Activated T-helper 1 cell treated with anti-CD3 and anti-CD28 coated beads, Interleukin-12 subunit alpha, Interleukin-12 subunit beta, Interleukin-2, Interleukin-4 antibody, amounts not matched to agents 30 ng/mL and 10 ng/mL and 1 ng/mL, durations not matched to agents 14 hours and 24 hours and 36 hours (primary cell): Measurements from ENCODE around the gene KCNMA1. TPM values are rescaled to one million over a fixed set of nuclear protein-coding genes. Genes with fewer than 3 reads are reported as not detected.

ENCODE experiments used
- DNase-seq: peaks from one replicate; pipeline ENCODE4 v3.0.0; 2021; ENCODE audit warnings: low spot score
- H3K27ac Mint-ChIP-seq: one replicate; pipeline ENCODE4 v1.8.0; 2021; ENCODE audit warnings: mild to moderate bottlenecking, mixed read lengths
- H3K27me3 Mint-ChIP-seq: one replicate; pipeline ENCODE4 v1.8.0; 2022; ENCODE audit warnings: mild to moderate bottlenecking, moderate library complexity, mixed read lengths; ENCODE audit not compliant: insufficient read depth
- H3K36me3 Mint-ChIP-seq: one replicate; pipeline ENCODE4 v1.8.0; 2021; ENCODE audit warnings: low read depth, mixed read lengths
- H3K4me1 Mint-ChIP-seq: one replicate; pipeline ENCODE4 v1.8.0; 2021; ENCODE audit warnings: low read depth, mixed read lengths
- H3K4me3 Mint-ChIP-seq: one replicate; pipeline ENCODE4 v1.8.0; 2021; ENCODE audit warnings: mild to moderate bottlenecking, moderate library complexity, mixed read lengths
- H3K9me3 Mint-ChIP-seq: one replicate; pipeline ENCODE4 v1.8.0; 2021; ENCODE audit warnings: mixed read lengths
- intact Hi-C: fragments of 100-400 bp; cut with micrococcal nuclease; formaldehyde crosslinking; loops from one replicate; pipeline ENCODE4 v1.15.1; 2024
- total RNA-seq: library from RNA; stranded (reverse); gene quantifications from 2 replicates; pipeline ENCODE4 v1.2.3, GENCODE V29; 2022

KCNMA1 gene
- total RNA-seq, 1 donor from 2014 or later, result not detected

DNA sequence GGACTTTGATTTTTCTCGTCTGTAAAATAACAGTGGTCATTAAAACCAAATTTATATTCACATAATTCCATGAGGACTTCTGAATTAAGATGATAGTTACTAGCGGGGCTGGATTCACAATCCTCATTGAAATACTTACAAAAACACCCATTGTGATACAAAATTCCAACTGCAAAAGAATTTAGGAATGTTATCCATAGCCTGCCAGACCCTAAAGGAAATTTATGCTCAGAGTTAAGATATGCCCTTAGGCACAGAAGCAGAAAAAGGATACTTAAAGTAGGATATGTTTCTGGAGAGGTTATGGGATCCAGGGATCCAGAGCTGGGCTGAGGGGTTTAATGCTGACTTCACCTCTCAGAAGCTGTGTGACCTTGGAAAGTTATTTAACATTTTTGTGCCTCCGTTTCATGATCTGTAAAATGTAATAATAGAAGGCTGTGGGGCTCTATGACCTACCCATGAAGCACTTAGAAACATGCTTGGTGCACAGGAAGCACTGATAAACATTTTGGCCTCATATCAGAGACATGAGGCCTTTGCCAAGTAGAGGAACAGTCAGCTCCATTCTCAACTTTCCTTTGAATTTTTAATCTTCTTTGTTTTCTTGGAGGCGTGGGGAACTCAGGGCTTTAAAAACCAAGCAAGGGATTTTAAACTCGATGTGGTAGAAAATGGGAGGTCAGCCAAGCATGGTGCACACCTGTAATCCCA lies 744.7 kb downstream of the KCNMA1 start:
- intact Hi-C loops, result no loop called here
- H3K9me3 Mint-ChIP-seq, result peaks cover 5% of the 10 kb centered on the region

GRCh38 chr10:76887223-76888010 lies 750.2 kb downstream of the KCNMA1 start:
- Mint-ChIP-seq H3K27ac (no peak overlapping the region), H3K4me3 (no peak overlapping the region), H3K9me3 (no peaks in the 10 kb centered on the region), H3K4me1 (no peaks in the 10 kb centered on the region), H3K27me3 (no peaks in the 10 kb centered on the region), H3K36me3 (no peaks in the 10 kb centered on the region)
- intact Hi-C loops, result no loop called here
- DNase-seq, result no peak

More for the DNA sequence above, 744.7 kb downstream of the KCNMA1 start:
- Mint-ChIP-seq H3K4me1 (no peaks in the 10 kb centered on the region), H3K4me3 (no peak overlapping the region), H3K27me3 (no peaks in the 10 kb centered on the region), H3K27ac (no peak overlapping the region), H3K36me3 (no peaks in the 10 kb centered on the region)
- DNase-seq, result no peak

- intact Hi-C loops, result no loop called here
- Mint-ChIP-seq H3K27ac (no peak overlapping the region), H3K27me3 (no peaks in the 10 kb centered on the region), H3K4me1 (no peaks in the 10 kb centered on the region), H3K36me3 (no peaks in the 10 kb centered on the region), H3K4me3 (no peak overlapping the region), H3K9me3 (no peaks in the 10 kb centered on the region)
- DNase-seq, result no peak
Observed at GRCh38 chr10:76885816-76886215, 751.8 kb downstream of the KCNMA1 start.

- Mint-ChIP-seq H3K4me3 (no peak overlapping the region), H3K27me3 (no peaks in the 10 kb centered on the region), H3K9me3 (no peaks in the 10 kb centered on the region), H3K27ac (no peak overlapping the region), H3K36me3 (no peaks in the 10 kb centered on the region), H3K4me1 (no peaks in the 10 kb centered on the region)
- DNase-seq, result no peak
- intact Hi-C loops, result no loop called here
Observed at GRCh38 chr10:76884673-76885275, 752.8 kb downstream of the KCNMA1 start.

- peaks cover 2% of the 10 kb centered on the region for H3K27me3 Mint-ChIP-seq
- H3K4me1 Mint-ChIP-seq, result no peaks in the 10 kb centered on the region
- H3K27ac Mint-ChIP-seq, result no peak overlapping the region
- intact Hi-C loops, result no loop called here
- DNase-seq, result no peak
- H3K9me3 Mint-ChIP-seq, result no peaks in the 10 kb centered on the region
- H3K4me3 Mint-ChIP-seq, result no peak overlapping the region
- no peaks in the 10 kb centered on the region for H3K36me3 Mint-ChIP-seq
Observed at GRCh38 chr10:76883596-76883995, 754.0 kb downstream of the KCNMA1 start.

DNA sequence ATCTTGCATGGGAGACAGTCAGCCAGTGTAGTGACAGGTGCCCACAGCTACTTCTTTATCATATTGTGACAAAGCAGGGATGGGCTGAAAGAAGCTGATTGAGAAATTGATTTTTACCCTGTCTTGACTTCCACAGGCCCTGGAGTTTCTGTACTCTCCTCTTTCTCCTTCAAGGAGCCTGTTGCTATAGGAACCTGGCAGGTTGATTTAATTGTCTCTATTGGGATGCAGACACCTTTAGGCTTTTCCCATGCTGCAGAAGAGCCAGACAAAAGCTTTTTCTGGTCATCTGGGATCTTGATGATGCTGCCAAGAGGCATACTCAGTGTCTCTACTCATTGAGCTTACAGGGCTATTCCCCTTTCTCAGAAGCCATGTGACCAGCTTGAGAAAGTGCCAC lies 754.8 kb downstream of the KCNMA1 start:
- DNase-seq, result no peak
- H3K4me3 Mint-ChIP-seq, result no peak overlapping the region
- no peaks in the 10 kb centered on the region for H3K4me1 Mint-ChIP-seq
- intact Hi-C loops, result no loop called here
- H3K27me3 Mint-ChIP-seq, result peaks cover 2% of the 10 kb centered on the region
- H3K36me3 Mint-ChIP-seq, result no peaks in the 10 kb centered on the region
- H3K27ac Mint-ChIP-seq, result no peak overlapping the region
- H3K9me3 Mint-ChIP-seq, result no peaks in the 10 kb centered on the region

GRCh38 chr10:76882245-76882644 lies 755.4 kb downstream of the KCNMA1 start:
- H3K4me3 Mint-ChIP-seq, result no peak overlapping the region
- no peaks in the 10 kb centered on the region for H3K4me1 Mint-ChIP-seq
- H3K9me3 Mint-ChIP-seq, result no peaks in the 10 kb centered on the region
- intact Hi-C loops, result no loop called here
- H3K36me3 Mint-ChIP-seq, result no peaks in the 10 kb centered on the region
- no peak overlapping the region for H3K27ac Mint-ChIP-seq
- no peak for DNase-seq
- H3K27me3 Mint-ChIP-seq, result peaks cover 2% of the 10 kb centered on the region

DNA sequence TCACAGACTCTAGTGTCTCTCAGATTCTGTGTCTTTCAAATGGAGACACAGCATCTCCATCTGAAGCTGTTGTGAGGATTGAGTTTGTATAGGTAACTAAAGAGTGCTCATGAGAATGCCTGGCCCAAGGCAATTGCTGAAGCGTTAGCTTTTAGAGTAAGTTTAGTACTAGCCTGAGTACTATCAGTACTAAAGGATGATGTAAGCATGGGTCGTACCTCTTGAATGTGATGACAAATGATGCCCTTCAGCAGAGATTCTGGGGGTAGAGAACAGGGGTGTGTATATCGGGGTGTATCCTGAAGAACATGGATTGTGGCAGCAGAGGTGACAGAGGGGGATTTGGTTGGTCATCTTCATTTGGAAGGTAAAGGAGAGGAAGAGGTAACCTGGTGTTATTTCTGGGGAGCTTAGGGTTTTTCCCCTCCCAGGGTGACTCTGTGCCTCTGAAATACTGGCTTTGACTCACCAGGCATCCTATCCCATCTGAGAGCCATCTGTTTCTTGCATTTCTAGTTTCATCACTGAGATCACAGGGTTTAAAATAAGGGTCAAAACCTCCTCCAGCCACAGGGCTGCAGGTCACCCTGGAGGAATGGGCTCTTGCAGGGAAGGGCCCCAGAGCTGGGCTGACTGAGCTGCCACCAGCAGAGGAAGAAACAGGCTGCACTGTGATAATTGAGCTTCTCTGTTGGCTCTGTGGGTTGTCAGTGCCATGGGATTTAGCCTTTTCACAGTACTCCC lies 756.0 kb downstream of the KCNMA1 start:
- H3K9me3 Mint-ChIP-seq, result no peaks in the 10 kb centered on the region
- intact Hi-C loops, result no loop called here
- no peak for DNase-seq
- H3K27me3 Mint-ChIP-seq, result peaks cover 2% of the 10 kb centered on the region
- no peaks in the 10 kb centered on the region for H3K4me1 Mint-ChIP-seq
- no peak overlapping the region for H3K4me3 Mint-ChIP-seq
- H3K36me3 Mint-ChIP-seq, result no peaks in the 10 kb centered on the region
- no peak overlapping the region for H3K27ac Mint-ChIP-seq

DNA sequence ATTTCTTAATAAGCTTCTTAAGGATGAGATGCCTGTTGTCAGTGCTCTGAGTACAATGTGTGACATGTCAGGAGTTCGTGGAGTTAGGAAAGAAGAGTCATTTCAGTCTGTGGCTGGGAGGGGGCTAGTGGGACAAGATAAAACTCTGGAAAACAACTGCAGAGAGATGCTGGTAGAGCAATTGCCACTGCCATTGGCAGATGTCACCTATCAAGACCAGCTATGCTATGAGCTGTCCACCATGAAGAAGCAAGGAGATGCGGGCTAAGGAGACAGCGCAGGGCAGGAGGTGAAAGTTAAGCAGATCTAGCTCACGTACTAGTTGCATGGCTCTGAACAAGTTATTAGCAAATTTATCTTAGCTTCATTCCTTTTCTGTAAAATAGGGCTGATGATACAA lies 756.7 kb downstream of the KCNMA1 start:
- no peak overlapping the region for H3K27ac Mint-ChIP-seq
- intact Hi-C loops, result no loop called here
- H3K4me1 Mint-ChIP-seq, result no peaks in the 10 kb centered on the region
- H3K4me3 Mint-ChIP-seq, result no peak overlapping the region
- no peaks in the 10 kb centered on the region for H3K9me3 Mint-ChIP-seq
- no peaks in the 10 kb centered on the region for H3K36me3 Mint-ChIP-seq
- DNase-seq, result no peak
- H3K27me3 Mint-ChIP-seq, result peaks cover 2% of the 10 kb centered on the region

- Mint-ChIP-seq H3K4me1 (no peaks in the 10 kb centered on the region), H3K36me3 (no peaks in the 10 kb centered on the region), H3K27ac (no peak overlapping the region), H3K9me3 (no peaks in the 10 kb centered on the region), H3K4me3 (no peak overlapping the region), H3K27me3 (peaks cover 2% of the 10 kb centered on the region)
- no peak for DNase-seq
- intact Hi-C loops, result no loop called here
Observed at GRCh38 chr10:76879116-76879913, 758.3 kb downstream of the KCNMA1 start.

GRCh38 chr10:76878514-76878913 lies 759.1 kb downstream of the KCNMA1 start:
- Mint-ChIP-seq H3K27ac (no peak overlapping the region), H3K4me3 (no peak overlapping the region), H3K4me1 (no peaks in the 10 kb centered on the region), H3K9me3 (no peaks in the 10 kb centered on the region), H3K27me3 (peaks cover 2% of the 10 kb centered on the region), H3K36me3 (no peaks in the 10 kb centered on the region)
- intact Hi-C loops, result no loop called here
- no peak for DNase-seq

DNA sequence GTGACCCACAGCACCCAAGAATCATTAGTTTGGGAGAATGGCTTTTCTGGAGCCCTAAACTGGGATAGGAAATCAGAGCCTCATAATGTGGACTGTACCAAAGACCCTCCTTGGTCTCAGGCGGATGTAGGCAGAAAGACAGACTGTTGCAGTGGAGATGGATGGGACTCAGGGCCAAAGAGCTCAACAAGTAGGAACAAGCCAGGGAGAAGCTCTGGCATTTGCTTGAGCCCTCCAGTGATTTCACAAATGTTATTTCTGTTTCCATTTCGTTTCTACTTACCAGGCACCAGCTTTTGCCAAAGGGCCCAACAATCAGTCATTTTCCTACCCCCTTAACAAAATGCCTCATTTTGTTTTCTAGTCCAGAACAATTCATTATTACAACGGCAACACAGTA lies 762.7 kb downstream of the KCNMA1 start:
- peaks cover 2% of the 10 kb centered on the region for H3K27me3 Mint-ChIP-seq
- H3K36me3 Mint-ChIP-seq, result no peaks in the 10 kb centered on the region
- H3K4me1 Mint-ChIP-seq, result no peaks in the 10 kb centered on the region
- DNase-seq, result no peak
- intact Hi-C loops, result no loop called here
- no peak overlapping the region for H3K4me3 Mint-ChIP-seq
- no peak overlapping the region for H3K27ac Mint-ChIP-seq
- H3K9me3 Mint-ChIP-seq, result no peaks in the 10 kb centered on the region
